Mucosa of descending colon (tissue), 3 donors: ENCODE measurements around the gene CNOT6L. TPM values are rescaled to one million over a fixed set of nuclear protein-coding genes. Genes with fewer than 3 reads are reported as not detected.
"Not testable (repeated sequence)": the region's sequence is repeated elsewhere in the genome, so short reads cannot be mapped to it uniquely, and the experiment has no call there.

ENCODE experiments used
- ATAC-seq: fragments of 200-7000 bp; cut with Tn5 transposase; one replicate; pipeline ENCODE4 v1.9.1; 2020; ENCODE audit warnings: mild to moderate bottlenecking, moderate library complexity
- DNase-seq, 3 donors: peaks; one replicate each; pipeline ENCODE4 v3.0.0-alpha.2; 2020
- H3K36me3 ChIP-seq: fragments of 200-600 bp; one replicate; pipeline ENCODE4 v1.8.0; 2021; ENCODE audit warnings: low read depth, mild to moderate bottlenecking
- H3K4me1 ChIP-seq: fragments of 200-600 bp; one replicate; pipeline ENCODE4 v1.8.0; 2021; ENCODE audit warnings: low read depth, mild to moderate bottlenecking
- H3K4me3 ChIP-seq: fragments of 200-600 bp; one replicate; pipeline ENCODE4 v1.8.0; 2021; ENCODE audit warnings: mild to moderate bottlenecking
- H3K9me3 ChIP-seq: fragments of 200-600 bp; one replicate; pipeline ENCODE4 v1.8.0; 2021; ENCODE audit warnings: mild to moderate bottlenecking
- intact Hi-C, 2 donors: fragments of 100-400 bp; cut with DNase I in 1 of 2; cut with micrococcal nuclease in 1 of 2; formaldehyde crosslinking; loops; one replicate each; pipeline versions ENCODE4 v1.11.0 to v1.11.1; 2022; cut with DNase I, micrococcal nuclease
- total RNA-seq, 3 donors: library from RNA; stranded (reverse); fragmentation: NEBNext Ultra II Directional in 2 of 3; extraction: Animal tissue kit (Norgen Biotek cat#: 25700) in 2 of 3; gene quantifications; one replicate each; pipeline versions ENCODE4 v1.2.1 to v1.2.4, GENCODE V29; 2021 to 2023
- TF ChIP-seq, protein P1 (sequence below): fragments of 200-600 bp; IDR thresholded peaks from one replicate; pipeline ENCODE4 v1.8.0; 2022; ENCODE audit warnings: antibody characterized with exemption, mild to moderate bottlenecking
- donor health status: DM: no; HTN: no; CAD: no; lungs with moderate emphysema.
- donor health status: DM: no; HTN: no; CAD: no.
- donor health status: DM: no; HTN: yes; CAD: no.

Gene CNOT6L
- total RNA-seq, 3 donors from 2014 or later: 38.5 to 51.0 (median 42.7) TPM

DNA sequence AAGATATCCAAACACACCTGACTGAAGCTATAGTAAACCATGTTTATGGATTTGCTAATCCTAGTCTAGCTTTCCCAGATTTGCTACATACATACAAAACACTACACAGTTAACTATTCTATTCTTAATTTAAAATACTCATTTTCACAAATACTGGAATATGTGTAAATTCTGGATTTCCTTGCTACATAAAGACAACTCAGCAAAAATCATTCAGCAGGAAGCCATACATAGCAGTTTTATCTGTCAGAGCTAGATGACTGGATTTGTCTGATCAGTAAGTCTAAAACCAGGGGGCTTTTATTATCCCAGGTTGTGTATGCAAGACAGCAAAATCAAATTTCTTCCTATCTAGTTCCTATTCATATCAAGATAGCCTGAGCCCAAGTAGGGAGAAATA lies 98.1 kb downstream of the CNOT6L start:
- intact Hi-C loops: no loop called here
- Histone ChIP-seq H3K4me1 (no peaks in the 10 kb centered on the region), H3K36me3 (no peaks in the 10 kb centered on the region), H3K4me3 (no peak overlapping the region), H3K9me3 (no peaks in the 10 kb centered on the region)
- ATAC-seq (no peak), DNase-seq (no peak)
- TF ChIP-seq, protein P1, sequence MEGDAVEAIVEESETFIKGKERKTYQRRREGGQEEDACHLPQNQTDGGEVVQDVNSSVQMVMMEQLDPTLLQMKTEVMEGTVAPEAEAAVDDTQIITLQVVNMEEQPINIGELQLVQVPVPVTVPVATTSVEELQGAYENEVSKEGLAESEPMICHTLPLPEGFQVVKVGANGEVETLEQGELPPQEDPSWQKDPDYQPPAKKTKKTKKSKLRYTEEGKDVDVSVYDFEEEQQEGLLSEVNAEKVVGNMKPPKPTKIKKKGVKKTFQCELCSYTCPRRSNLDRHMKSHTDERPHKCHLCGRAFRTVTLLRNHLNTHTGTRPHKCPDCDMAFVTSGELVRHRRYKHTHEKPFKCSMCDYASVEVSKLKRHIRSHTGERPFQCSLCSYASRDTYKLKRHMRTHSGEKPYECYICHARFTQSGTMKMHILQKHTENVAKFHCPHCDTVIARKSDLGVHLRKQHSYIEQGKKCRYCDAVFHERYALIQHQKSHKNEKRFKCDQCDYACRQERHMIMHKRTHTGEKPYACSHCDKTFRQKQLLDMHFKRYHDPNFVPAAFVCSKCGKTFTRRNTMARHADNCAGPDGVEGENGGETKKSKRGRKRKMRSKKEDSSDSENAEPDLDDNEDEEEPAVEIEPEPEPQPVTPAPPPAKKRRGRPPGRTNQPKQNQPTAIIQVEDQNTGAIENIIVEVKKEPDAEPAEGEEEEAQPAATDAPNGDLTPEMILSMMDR: no peak

- ATAC-seq, H3K9me3 ChIP-seq, H3K4me1 ChIP-seq, H3K36me3 ChIP-seq, intact Hi-C loops, H3K4me3 ChIP-seq, DNase-seq: not testable (repeated sequence)
Observed at GRCh38 chr4:77718500-77718899, 100.7 kb downstream of the CNOT6L start.

DNA sequence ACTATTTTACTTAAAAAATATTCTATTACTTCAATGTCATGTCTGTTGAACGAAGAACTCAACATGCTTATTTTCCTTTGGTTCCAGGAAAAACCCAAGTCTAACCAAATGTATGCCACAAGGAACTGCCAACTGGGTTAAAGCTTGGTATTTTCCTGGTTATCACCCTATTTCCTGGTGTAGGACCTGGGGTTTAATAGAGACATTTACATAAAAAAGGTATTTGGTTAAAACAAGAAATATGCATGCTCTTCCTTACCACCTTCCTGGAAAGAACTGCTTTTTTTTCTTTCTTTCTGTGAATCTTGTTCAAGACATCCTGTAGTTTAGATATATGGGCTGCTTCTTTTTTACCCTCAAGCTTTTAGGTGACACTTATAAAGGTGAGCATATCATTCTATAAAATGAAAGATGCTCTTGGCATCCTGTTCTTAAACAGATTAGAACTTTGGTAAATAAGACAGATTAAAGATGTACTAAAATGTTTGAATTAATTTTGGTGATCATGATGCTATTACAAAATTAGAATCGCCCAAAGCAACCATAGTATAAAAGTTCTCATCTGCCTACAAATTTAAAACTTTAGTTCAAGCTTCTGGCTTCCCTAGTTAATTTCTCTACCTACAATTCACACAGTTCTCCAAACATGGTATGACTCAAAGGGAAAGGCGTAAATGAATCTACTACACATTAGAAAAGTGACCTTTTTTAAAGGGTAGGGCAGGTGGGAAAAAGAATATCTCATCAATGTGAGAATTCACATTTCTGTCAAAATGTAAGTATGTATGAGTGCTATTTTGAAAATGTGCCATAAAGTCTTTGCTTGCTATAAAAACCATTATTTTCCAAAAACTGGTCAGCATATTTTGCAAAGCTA lies 103.5 kb downstream of the CNOT6L start:
- H3K36me3 ChIP-seq: no peaks in the 10 kb centered on the region
- no peaks in the 10 kb centered on the region for H3K9me3 ChIP-seq
- no peak for ATAC-seq
- H3K4me1 ChIP-seq: no peaks in the 10 kb centered on the region
- TF ChIP-seq, protein P1: no peak
- no peak overlapping the region for H3K4me3 ChIP-seq
- DNase-seq: no peak
- intact Hi-C loops: no loop called here

DNA sequence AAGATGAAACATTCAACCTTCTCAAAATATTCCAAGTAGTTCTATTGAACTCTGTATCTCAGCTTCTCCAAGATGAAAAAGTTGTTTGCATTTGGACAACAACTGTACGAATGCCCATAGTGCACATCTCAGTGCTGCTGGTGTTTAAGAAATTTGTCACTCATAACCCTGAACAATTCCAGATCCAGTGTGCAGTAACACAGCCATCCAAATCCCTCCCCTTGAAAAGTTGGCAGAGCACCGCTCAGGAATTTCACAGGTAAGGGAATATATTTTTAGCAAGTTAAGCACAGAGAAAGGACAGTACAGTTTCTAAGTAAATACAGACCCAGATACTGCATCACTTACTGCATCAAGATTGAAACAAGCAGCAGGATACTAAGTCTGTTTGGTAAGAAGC lies 104.7 kb downstream of the CNOT6L start:
- TF ChIP-seq, protein P1: no peak
- H3K4me3 ChIP-seq: no peak overlapping the region
- H3K36me3 ChIP-seq: no peaks in the 10 kb centered on the region
- H3K4me1 ChIP-seq: no peaks in the 10 kb centered on the region
- no peak for ATAC-seq
- intact Hi-C loops: no loop called here
- no peaks in the 10 kb centered on the region for H3K9me3 ChIP-seq
- no peak for DNase-seq

- intact Hi-C loops: no loop called here
Observed at GRCh38 chr4:77713884-77714283, 105.3 kb downstream of the CNOT6L start.

GRCh38 chr4:77712675-77713074 lies 106.5 kb downstream of the CNOT6L start:
- Histone ChIP-seq H3K4me1 (no peaks in the 10 kb centered on the region), H3K9me3 (no peaks in the 10 kb centered on the region), H3K4me3 (no peak overlapping the region), H3K36me3 (no peaks in the 10 kb centered on the region)
- DNase-seq: no peak
- intact Hi-C loops: no loop called here
- TF ChIP-seq, protein P1: no peak
- ATAC-seq: no peak

More at GRCh38 chr4:77713884-77714283, 105.3 kb downstream of the CNOT6L start:
- H3K36me3 ChIP-seq: no peaks in the 10 kb centered on the region
- ATAC-seq: no peak
- H3K4me1 ChIP-seq: no peaks in the 10 kb centered on the region
- DNase-seq: no peak
- no peak overlapping the region for H3K4me3 ChIP-seq
- no peaks in the 10 kb centered on the region for H3K9me3 ChIP-seq
- TF ChIP-seq, protein P1: no peak
